Neuronal stem cell (in vitro differentiated cells): Measurements from ENCODE around the gene FAM13B.

ENCODE experiments used
- DNase-seq: peaks from one replicate; pipeline ENCODE4 v3.0.0-alpha.2; 2013; ENCODE audit warnings: low spot score
- H2AFZ ChIP-seq: one replicate; pipeline ENCODE4 v1.6.1; 2013; ENCODE audit warnings: mild to moderate bottlenecking, low read length, inconsistent platforms
- H2AK5ac ChIP-seq: 2 replicates; pipeline ENCODE4 v1.6.1; 2013; ENCODE audit warnings: low read depth, mild to moderate bottlenecking, inconsistent platforms, low read length, moderate library complexity, mixed read lengths
- H2BK120ac ChIP-seq: 2 replicates; pipeline ENCODE4 v1.6.1; 2013; ENCODE audit warnings: low read depth, mild to moderate bottlenecking, inconsistent platforms, low read length, moderate library complexity, mixed read lengths
- H2BK12ac ChIP-seq: one replicate; pipeline ENCODE4 v1.6.1; 2013; ENCODE audit warnings: low read length, inconsistent platforms
- H2BK15ac ChIP-seq: 2 replicates; pipeline ENCODE4 v1.6.1; 2013; ENCODE audit warnings: mild to moderate bottlenecking, low read length, inconsistent platforms, mixed read lengths
- H2BK5ac ChIP-seq: one replicate; pipeline ENCODE4 v1.6.1; 2013; ENCODE audit warnings: inconsistent platforms, mild to moderate bottlenecking, low read length, moderate library complexity
- H3K14ac ChIP-seq: one replicate; pipeline ENCODE4 v1.6.1; 2013; ENCODE audit warnings: low read length, inconsistent platforms
- H3K18ac ChIP-seq: 2 replicates; pipeline ENCODE4 v1.6.1; 2013; ENCODE audit warnings: low read length, inconsistent platforms
- H3K23ac ChIP-seq: 2 replicates; pipeline ENCODE4 v1.6.1; 2013; ENCODE audit warnings: low read depth, mild to moderate bottlenecking, mixed read lengths, low read length, inconsistent platforms; ENCODE audit not compliant: poor library complexity
- H3K27ac ChIP-seq: replicated peaks from 3 replicates; pipeline ENCODE4 v1.5.1; 2013; ENCODE audit warnings: low read length, inconsistent platforms
- H3K27me3 ChIP-seq, 3 experiments: 2 replicates each; pipeline ENCODE4 v1.6.1; 2013; ENCODE audit warnings: low read length in 3 of 3, mild to moderate bottlenecking in 2 of 3, inconsistent platforms in 1 of 3, low read depth in 1 of 3, mixed read lengths in 1 of 3, moderate library complexity in 1 of 3; ENCODE audit not compliant: control insufficient read depth in 3 of 3, insufficient read depth in 3 of 3
- H3K36me3 ChIP-seq, 2 donors: replicated peaks in 1 of 2; 2 replicates each; pipeline ENCODE4 v1.6.1; 2013; ENCODE audit warnings: low read length in 2 of 2; ENCODE audit not compliant: control insufficient read depth in 2 of 2, insufficient read depth in 2 of 2
- H3K4ac ChIP-seq: 2 replicates; pipeline ENCODE4 v1.6.1; 2013; ENCODE audit warnings: inconsistent platforms, mild to moderate bottlenecking, low read length, moderate library complexity
- H3K4me1 ChIP-seq, 2 donors: 1 replicate in 1 of 2; 2 replicates in 1 of 2; pipeline ENCODE4 v1.6.1; 2013; ENCODE audit warnings: low read length in 2 of 2, low read depth in 1 of 2; ENCODE audit not compliant: control insufficient read depth in 2 of 2, insufficient read depth in 1 of 2
- H3K4me2 ChIP-seq: one replicate; pipeline ENCODE4 v1.6.1; 2013; ENCODE audit warnings: mild to moderate bottlenecking, low read length, inconsistent platforms; ENCODE audit not compliant: insufficient read depth, poor library complexity, severe bottlenecking
- H3K4me3 ChIP-seq, 2 donors: 2 replicates each; pipeline ENCODE4 v1.5.1; 2013; ENCODE audit warnings: low read length in 2 of 2, mild to moderate bottlenecking in 2 of 2, inconsistent platforms in 1 of 2, moderate library complexity in 1 of 2
- H3K79me1 ChIP-seq: one replicate; pipeline ENCODE4 v1.6.1; 2013; ENCODE audit warnings: low read depth, mild to moderate bottlenecking, inconsistent platforms, low read length, moderate library complexity
- H3K9ac ChIP-seq: one replicate; pipeline ENCODE4 v1.6.1; 2013; ENCODE audit warnings: mild to moderate bottlenecking, low read depth, low read length, inconsistent platforms; ENCODE audit not compliant: poor library complexity
- H3K9me3 ChIP-seq, 2 donors: replicated peaks in 1 of 2; 2 replicates each; pipeline versions ENCODE3 to v1.6.1; 2013; ENCODE audit warnings: low read length in 2 of 2, mild to moderate bottlenecking in 2 of 2, inconsistent platforms in 1 of 2, low read depth in 1 of 2, mixed read lengths in 1 of 2, moderate library complexity in 1 of 2; ENCODE audit not compliant: control insufficient read depth in 2 of 2, insufficient read depth in 1 of 2
- H4K8ac ChIP-seq: one replicate; pipeline ENCODE4 v1.6.1; 2013; ENCODE audit warnings: low read depth, mild to moderate bottlenecking, inconsistent platforms, low read length, moderate library complexity
- H4K91ac ChIP-seq: one replicate; pipeline ENCODE4 v1.6.1; 2013; ENCODE audit warnings: low read length, low read depth, mild to moderate bottlenecking, inconsistent platforms; ENCODE audit not compliant: poor library complexity
- WGBS, 2 donors: extraction: QIAGEN DNeasy Blood & Tissue Kit; methylation state at CpG; one replicate each; pipeline ENCODE4 v1.1.7; 2013; ENCODE audit warnings: missing lambda C conversion rate in 2 of 2, mixed read lengths in 1 of 2; ENCODE audit not compliant: insufficient read length in 2 of 2, insufficient replicate concordance in 1 of 2; ENCODE audit errors: extremely low coverage in 2 of 2; 5-methylcytosine and 5-hydroxymethylcytosine counted together

Gene FAM13B

DNA sequence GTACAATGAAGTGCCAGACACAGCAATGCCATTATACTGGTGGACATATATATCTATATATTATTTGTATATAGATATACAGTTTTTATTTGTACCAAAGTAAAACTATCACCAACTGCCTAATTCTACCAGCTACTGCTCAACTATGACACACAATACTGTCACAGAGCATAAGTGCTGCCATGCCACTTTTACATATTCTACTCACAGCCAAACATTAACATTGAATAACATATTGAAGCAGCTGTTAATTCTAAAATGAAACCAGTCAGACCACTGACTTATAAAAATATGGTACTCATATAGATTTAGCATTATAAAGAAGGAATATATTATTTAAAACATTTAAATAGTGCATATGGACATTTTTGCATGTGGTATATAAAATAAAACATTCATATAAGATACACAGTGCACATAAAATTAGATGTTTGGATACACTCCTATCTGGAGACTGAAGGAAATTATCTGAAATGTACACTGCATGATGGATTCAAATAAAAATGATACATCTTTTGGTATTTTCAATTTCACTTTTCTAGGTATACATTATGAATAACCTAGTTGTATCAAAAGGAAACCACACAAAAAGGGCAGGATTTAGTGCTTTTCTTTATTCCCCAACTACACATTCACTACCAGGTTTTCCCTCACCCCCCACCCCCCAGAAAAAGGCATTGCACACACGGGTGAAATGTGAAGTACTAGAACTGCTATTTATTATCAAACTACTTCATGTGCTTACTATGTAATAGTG, 94.7 kb downstream of the FAM13B start:
- H3K14ac ChIP-seq = no peak overlapping the region
- H3K4me1 ChIP-seq = no peaks in the 10 kb centered on the region
- H2AK5ac ChIP-seq = no peak overlapping the region
- no peaks in the 10 kb centered on the region for H3K79me1 ChIP-seq
- H3K4ac ChIP-seq = no peak overlapping the region
- no CpG with 5 or more reads among the region's 1 CpG for WGBS, 2 donors
- no peak overlapping the region for H3K23ac ChIP-seq
- no peak overlapping the region for H4K8ac ChIP-seq
- no peak overlapping the region for H2AFZ ChIP-seq
- H2BK12ac ChIP-seq = no peak overlapping the region
- H2BK5ac ChIP-seq = no peak overlapping the region
- H3K9me3 ChIP-seq = no peaks in the 10 kb centered on the region
- H3K4me2 ChIP-seq = no peak overlapping the region
- H3K27ac ChIP-seq = no peak overlapping the region
- H3K27me3 ChIP-seq = no peaks in the 10 kb centered on the region
- no peak overlapping the region for H2BK120ac ChIP-seq
- H4K91ac ChIP-seq = no peak overlapping the region
- H3K4me3 ChIP-seq = no peak overlapping the region
- peaks cover 17 to 65% of the 10 kb centered on the region in 2 donors for H3K36me3 ChIP-seq
- no peak overlapping the region for H2BK15ac ChIP-seq
- H3K18ac ChIP-seq = no peak overlapping the region
- H3K9ac ChIP-seq = no peak overlapping the region
- DNase-seq = no peak

- DNase-seq = no peak
- H3K9ac ChIP-seq = no peak overlapping the region
Observed at GRCh38 chr5:137935694-137936093, 97.2 kb downstream of the FAM13B start.

DNA sequence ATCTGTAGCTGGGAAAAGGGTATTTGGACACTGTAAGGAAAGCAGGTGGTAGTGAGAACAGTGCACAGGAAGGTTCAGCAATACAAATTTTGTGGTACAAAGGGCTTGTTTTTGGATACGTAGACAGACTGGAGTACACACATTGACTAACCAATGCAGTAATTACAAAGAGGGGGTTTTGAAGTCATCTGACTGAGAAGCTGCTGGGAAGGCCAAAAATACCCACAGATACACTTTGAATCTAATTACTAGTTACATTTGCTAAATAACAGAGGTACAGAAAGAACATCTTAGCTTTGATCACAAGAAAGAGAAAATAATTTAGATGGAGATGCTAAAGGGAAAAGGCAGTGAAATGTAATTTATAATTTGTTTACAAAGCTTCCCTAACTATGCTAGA, 97.7 kb downstream of the FAM13B start:
- Histone ChIP-seq H3K27me3 (no peaks in the 10 kb centered on the region), H2AK5ac (no peak overlapping the region), H2BK12ac (no peak overlapping the region), H3K4ac (no peak overlapping the region), H2BK15ac (no peak overlapping the region), H4K8ac (no peak overlapping the region), H3K14ac (no peak overlapping the region), H2AFZ (no peak overlapping the region), H3K18ac (no peak overlapping the region), H3K23ac (no peak overlapping the region), H3K9ac (no peak overlapping the region), H3K79me1 (no peaks in the 10 kb centered on the region), H3K4me1 (no peaks in the 10 kb centered on the region), H3K4me3 (no peak overlapping the region), H2BK5ac (no peak overlapping the region), H3K27ac (no peak overlapping the region), H3K9me3 (no peaks in the 10 kb centered on the region), H4K91ac (no peak overlapping the region), H2BK120ac (no peak overlapping the region), H3K36me3 (peaks cover 11 to 36% of the 10 kb centered on the region in 2 donors), H3K4me2 (no peak overlapping the region)
- WGBS, 2 donors = no CpG with 5 or more reads among the region's 1 CpG
- no peak for DNase-seq

More at GRCh38 chr5:137935694-137936093, 97.2 kb downstream of the FAM13B start:
- Histone ChIP-seq H2BK120ac (no peak overlapping the region), H3K18ac (no peak overlapping the region), H3K4me3 (no peak overlapping the region), H3K27ac (no peak overlapping the region), H4K8ac (no peak overlapping the region), H3K4me1 (no peaks in the 10 kb centered on the region), H3K4me2 (no peak overlapping the region), H2AK5ac (no peak overlapping the region), H2AFZ (no peak overlapping the region), H3K27me3 (no peaks in the 10 kb centered on the region), H3K23ac (no peak overlapping the region), H2BK5ac (no peak overlapping the region), H4K91ac (no peak overlapping the region), H3K79me1 (no peaks in the 10 kb centered on the region), H3K14ac (no peak overlapping the region), H2BK12ac (no peak overlapping the region), H3K9me3 (no peaks in the 10 kb centered on the region), H2BK15ac (no peak overlapping the region), H3K36me3 (peaks cover 11 to 41% of the 10 kb centered on the region in 2 donors), H3K4ac (no peak overlapping the region)
- no CpG with 5 or more reads among the region's 3 CpGs for WGBS, 2 donors

- Histone ChIP-seq H3K79me1 (no peaks in the 10 kb centered on the region), H3K14ac (no peak overlapping the region), H2AK5ac (no peak overlapping the region), H3K23ac (no peak overlapping the region), H3K18ac (no peak overlapping the region), H2AFZ (no peak overlapping the region), H3K36me3 (peaks cover 4 to 20% of the 10 kb centered on the region in 2 donors), H3K4me2 (no peak overlapping the region), H2BK12ac (no peak overlapping the region), H3K27me3 (no peaks in the 10 kb centered on the region), H3K4me3 (no peak overlapping the region), H4K91ac (no peak overlapping the region), H3K9ac (no peak overlapping the region), H2BK120ac (no peak overlapping the region), H4K8ac (no peak overlapping the region), H3K4ac (no peak overlapping the region), H3K4me1 (no peaks in the 10 kb centered on the region), H2BK15ac (no peak overlapping the region), H3K27ac (no peak overlapping the region), H2BK5ac (no peak overlapping the region), H3K9me3 (no peaks in the 10 kb centered on the region)
- WGBS, 2 donors = no CpG with 5 or more reads among the region's 3 CpGs
- no peak for DNase-seq
Observed at GRCh38 chr5:137933491-137933911, 99.4 kb downstream of the FAM13B start.
